Activated CD4-positive, alpha-beta T cell treated with anti-CD3 and anti-CD28 coated beads, Interleukin-2, amount 10 ng/mL, durations not matched to agents 24 days and 14 days (primary cell): ENCODE results near the gene PRKAR1B. TPM values are rescaled to one million over a fixed set of nuclear protein-coding genes. Genes with fewer than 3 reads are reported as not detected.
"Not testable (repeated sequence)": the region's sequence is repeated elsewhere in the genome, so short reads cannot be mapped to it uniquely, and the experiment has no call there.

Experiments used
- DNase-seq: peaks from one replicate; pipeline ENCODE4 v3.0.0; 2022
- H3K27ac Mint-ChIP-seq: one replicate; pipeline ENCODE4 v1.8.0; 2022; ENCODE audit warnings: mild to moderate bottlenecking, mixed read lengths
- H3K27me3 Mint-ChIP-seq: one replicate; pipeline ENCODE4 v1.8.0; 2022; ENCODE audit warnings: mixed read lengths
- H3K36me3 Mint-ChIP-seq: one replicate; pipeline ENCODE4 v1.8.0; 2022; ENCODE audit warnings: low read depth, mild to moderate bottlenecking, mixed read lengths
- H3K4me1 Mint-ChIP-seq: one replicate; pipeline ENCODE4 v1.8.0; 2021; ENCODE audit warnings: mixed read lengths
- H3K4me3 Mint-ChIP-seq: one replicate; pipeline ENCODE4 v1.8.0; 2022; ENCODE audit warnings: mild to moderate bottlenecking, moderate library complexity, mixed read lengths
- H3K9me3 Mint-ChIP-seq: one replicate; pipeline ENCODE4 v1.8.0; 2021; ENCODE audit warnings: mixed read lengths
- intact Hi-C: fragments of 100-400 bp; cut with micrococcal nuclease; formaldehyde crosslinking; loops from one replicate; pipeline ENCODE4 v1.15.1; 2023
- total RNA-seq: library from RNA; stranded (reverse); gene quantifications from 2 replicates; pipeline ENCODE4 v1.2.3, GENCODE V29; 2022

Gene PRKAR1B
- total RNA-seq, 1 donor from 2014 or later: 47.0 TPM

DNA sequence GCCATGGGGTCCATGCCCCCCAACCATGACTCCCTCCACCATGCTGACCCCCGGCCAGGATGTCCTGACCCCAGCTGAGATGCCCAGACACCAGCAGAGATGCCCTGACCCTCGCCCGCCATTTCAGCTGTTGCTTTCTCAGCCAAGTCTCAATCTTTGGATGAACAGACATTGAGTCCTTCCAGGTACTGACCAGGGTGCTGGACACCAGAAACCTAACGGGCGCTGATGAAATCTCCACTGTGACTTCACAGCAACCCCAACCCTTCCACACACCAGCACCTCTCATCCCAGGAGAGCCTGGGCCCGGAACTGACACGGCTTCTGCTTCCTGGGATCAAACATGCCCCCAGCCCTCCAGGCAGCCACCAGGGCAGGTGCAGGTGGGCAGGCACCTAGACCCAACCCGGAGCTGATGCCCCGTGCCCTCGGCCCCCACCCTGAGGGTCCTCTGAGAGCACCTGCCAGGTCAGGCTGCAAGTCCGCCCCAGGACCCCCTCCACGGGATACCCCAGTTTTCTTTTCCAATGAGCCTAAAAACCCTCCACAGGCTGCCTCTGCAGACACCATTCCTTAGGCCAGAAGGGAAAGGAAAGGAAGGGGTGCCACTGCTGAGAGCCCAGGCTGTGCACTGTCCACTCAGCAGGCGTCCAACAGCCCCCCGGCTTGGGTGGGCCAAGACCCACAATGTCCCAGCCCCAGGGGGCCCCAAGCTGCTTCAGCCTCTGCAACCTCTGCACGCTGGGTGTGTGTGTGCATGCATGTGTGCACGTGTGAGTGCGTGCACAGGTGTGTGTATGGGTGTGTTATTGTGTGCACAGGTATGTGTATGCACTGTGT lies 164.1 kb downstream of the PRKAR1B start:
- DNase-seq: no peak
- Mint-ChIP-seq H3K9me3 (no peaks in the 10 kb centered on the region), H3K27me3 (no peaks in the 10 kb centered on the region), H3K4me1 (peaks cover 2% of the 10 kb centered on the region), H3K36me3 (peaks cover 7% of the 10 kb centered on the region), H3K4me3 (no peak overlapping the region), H3K27ac (no peak overlapping the region)
- intact Hi-C loops: no loop called here

DNA sequence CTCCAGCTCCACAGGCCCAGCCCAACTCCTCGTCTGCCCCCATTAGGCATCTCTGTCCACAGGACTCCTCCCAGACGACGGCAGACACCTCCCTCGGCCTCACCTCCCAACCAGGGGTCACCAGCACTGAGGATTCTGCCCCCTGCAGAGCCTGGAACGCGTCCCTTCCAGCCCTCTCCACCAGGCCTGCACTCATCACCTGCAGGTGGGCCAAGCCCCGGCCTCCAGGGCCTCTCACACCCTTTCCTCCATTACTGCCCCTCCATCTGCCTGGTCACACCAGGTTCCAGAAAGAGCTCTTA lies 164.8 kb downstream of the PRKAR1B start:
- intact Hi-C loops: no loop called here
- peaks cover 2% of the 10 kb centered on the region for H3K4me1 Mint-ChIP-seq
- no peaks in the 10 kb centered on the region for H3K9me3 Mint-ChIP-seq
- H3K27me3 Mint-ChIP-seq: no peaks in the 10 kb centered on the region
- H3K36me3 Mint-ChIP-seq: peaks cover 7% of the 10 kb centered on the region
- H3K4me3 Mint-ChIP-seq: no peak overlapping the region
- no peak overlapping the region for H3K27ac Mint-ChIP-seq
- DNase-seq: no peak

DNA sequence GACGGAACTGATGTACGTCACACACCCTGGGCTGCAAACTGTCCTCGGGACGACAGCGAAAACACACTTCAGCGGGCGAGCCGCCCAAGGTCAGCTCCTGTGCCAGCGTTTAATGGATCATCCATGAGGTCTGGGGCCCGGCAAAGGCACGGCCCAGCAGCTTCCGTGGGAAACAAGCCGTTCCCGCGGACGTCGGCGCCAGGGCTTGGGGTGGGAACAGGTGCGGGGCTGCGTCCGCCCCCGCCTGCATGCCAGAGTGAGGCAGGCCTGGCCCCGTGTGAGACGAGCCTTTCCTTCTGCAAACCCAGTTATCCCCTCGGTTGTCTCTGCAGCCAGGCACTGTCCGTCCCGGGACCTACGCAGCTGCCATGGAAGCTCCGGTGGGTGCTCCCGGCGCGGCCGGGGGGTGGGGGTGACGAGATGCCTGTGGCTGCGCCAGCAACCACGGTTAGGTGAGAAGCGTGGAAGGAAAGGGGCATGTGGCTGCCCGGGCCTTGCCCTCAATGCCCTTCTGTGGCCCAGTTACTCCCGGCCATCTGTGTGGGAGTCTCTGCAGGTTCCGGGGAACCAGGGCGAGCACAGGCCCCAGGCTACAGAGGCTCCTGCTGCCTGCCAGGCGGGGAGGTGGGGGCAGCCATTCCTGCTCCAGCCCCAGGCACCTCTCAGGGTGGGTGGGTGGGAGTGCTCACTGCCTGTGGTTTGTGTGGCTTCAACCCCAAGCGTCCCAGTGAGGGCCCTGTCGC lies 165.3 kb downstream of the PRKAR1B start:
- H3K36me3 Mint-ChIP-seq: peaks cover 7% of the 10 kb centered on the region
- no peaks in the 10 kb centered on the region for H3K9me3 Mint-ChIP-seq
- H3K4me1 Mint-ChIP-seq: peaks cover 2% of the 10 kb centered on the region
- intact Hi-C loops: no loop called here
- no peak for DNase-seq
- no peak overlapping the region for H3K27ac Mint-ChIP-seq
- no peaks in the 10 kb centered on the region for H3K27me3 Mint-ChIP-seq
- no peak overlapping the region for H3K4me3 Mint-ChIP-seq

DNA sequence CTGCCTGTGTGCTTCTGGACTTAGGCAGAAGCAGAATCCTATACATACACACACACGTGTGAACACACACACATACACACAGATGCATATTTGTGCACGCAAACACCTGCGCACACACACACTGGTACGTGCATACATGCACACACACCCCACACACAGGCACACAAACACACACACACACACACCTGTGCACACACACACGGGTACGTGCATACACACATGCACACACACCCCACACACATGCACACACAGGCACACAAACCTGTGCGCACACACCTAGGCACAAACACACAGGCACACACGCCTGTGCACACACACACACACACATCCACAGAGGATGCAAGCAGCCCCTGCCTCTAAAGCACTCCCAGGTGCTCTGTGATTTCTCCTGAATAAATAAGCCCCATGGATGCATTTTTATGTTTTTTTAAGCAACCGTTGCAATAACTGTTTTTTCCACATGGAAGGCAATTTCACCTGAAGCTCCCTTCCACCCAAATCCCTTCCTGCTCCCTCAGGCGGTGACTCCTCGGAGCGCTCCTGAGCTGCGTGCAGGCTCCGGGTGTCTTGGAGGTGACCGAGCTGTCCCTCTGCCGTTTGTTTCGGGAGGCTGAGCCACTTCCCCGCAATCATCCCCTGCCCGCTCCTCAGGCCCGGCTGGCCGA lies 166.0 kb downstream of the PRKAR1B start:
- Mint-ChIP-seq H3K4me1 (peaks cover 2% of the 10 kb centered on the region), H3K36me3 (peaks cover 7% of the 10 kb centered on the region), H3K27ac (no peak overlapping the region), H3K27me3 (no peaks in the 10 kb centered on the region), H3K4me3 (no peak overlapping the region), H3K9me3 (no peaks in the 10 kb centered on the region)
- no peak for DNase-seq
- intact Hi-C loops: no loop called here

DNA sequence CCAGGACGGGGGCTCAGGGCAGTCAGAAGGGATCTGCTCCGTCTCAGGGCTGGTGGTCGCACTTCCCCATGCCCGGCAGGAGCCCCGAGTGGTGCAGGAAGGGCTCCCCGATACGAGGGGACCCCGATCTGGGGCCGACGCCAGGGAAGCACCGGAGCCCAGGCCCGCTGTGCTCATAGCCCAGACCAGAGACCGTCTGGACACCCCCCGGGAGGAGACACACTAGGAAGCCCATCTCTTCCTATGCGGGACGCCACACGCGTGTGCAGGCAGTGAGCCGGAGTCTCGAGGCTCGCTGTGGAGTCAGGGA lies 167.7 kb downstream of the PRKAR1B start:
- DNase-seq: no peak
- no peak overlapping the region for H3K4me3 Mint-ChIP-seq
- H3K27me3 Mint-ChIP-seq: no peaks in the 10 kb centered on the region

DNA sequence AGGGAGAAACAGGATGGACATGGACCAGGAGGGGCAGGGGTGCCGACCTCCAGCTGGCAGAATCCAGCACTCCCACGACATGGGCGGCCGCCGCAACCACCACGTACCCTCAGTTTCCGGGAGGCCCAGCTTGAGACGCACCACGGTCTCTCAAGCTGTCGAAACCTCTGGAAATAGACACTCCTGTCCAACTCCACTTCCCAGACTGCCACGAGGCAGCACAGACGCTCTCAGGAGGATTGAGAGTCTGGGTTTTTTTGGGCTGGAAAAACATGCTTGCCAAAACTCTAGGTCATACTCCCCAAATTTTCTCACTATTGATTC lies 169.6 kb downstream of the PRKAR1B start:
- peaks cover 5% of the 10 kb centered on the region for H3K36me3 Mint-ChIP-seq
- intact Hi-C loops: no loop called here
- peaks cover 2% of the 10 kb centered on the region for H3K4me1 Mint-ChIP-seq
- no peak for DNase-seq
- no peaks in the 10 kb centered on the region for H3K27me3 Mint-ChIP-seq
- H3K27ac Mint-ChIP-seq: no peak overlapping the region
- H3K9me3 Mint-ChIP-seq: no peaks in the 10 kb centered on the region
- no peak overlapping the region for H3K4me3 Mint-ChIP-seq

More for the DNA sequence above, 167.7 kb downstream of the PRKAR1B start:
- Mint-ChIP-seq H3K27ac (no peak overlapping the region), H3K4me1 (peaks cover 2% of the 10 kb centered on the region), H3K9me3 (no peaks in the 10 kb centered on the region), H3K36me3 (peaks cover 7% of the 10 kb centered on the region)
- intact Hi-C loops: no loop called here

DNA sequence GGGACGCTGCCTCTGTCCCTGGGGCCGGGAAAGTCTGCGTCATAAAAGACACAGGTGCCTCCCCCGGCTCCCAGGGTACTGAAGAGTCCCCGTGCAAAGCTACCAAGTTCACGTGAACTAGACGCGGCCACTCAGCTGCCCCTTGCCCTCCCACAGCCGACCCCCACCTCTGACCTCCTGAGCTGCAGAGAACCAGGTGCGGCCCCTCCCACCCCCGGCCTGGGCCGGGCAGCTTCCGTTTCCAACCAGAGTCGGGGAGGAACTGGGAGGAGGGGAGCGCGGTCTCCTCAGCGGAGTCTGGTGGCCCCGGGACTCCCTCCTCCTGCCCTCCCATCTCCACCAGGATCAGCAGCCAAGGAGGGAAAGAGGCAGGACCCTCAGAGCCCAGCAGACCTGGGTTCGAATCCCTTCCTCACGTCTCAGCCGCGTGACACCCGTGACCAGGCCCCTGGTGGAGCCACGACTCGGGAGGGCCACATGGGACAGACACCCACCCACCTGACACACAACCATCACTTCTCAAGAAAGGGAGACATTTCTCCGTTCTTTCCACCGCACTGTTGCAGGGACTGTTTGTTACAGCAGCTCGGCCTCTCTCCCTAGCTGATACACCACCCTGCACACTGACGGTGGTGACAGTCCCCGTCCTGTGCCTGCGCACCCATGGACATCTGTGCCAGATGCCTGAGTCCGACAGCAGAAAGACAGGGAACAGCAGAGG lies 170.1 kb downstream of the PRKAR1B start:
- Mint-ChIP-seq H3K4me1 (peaks cover 2% of the 10 kb centered on the region), H3K27me3 (no peaks in the 10 kb centered on the region), H3K9me3 (no peaks in the 10 kb centered on the region), H3K4me3 (no peak overlapping the region), H3K36me3 (peaks cover 5% of the 10 kb centered on the region), H3K27ac (no peak overlapping the region)
- DNase-seq: no peak
- intact Hi-C loops: no loop called here

DNA sequence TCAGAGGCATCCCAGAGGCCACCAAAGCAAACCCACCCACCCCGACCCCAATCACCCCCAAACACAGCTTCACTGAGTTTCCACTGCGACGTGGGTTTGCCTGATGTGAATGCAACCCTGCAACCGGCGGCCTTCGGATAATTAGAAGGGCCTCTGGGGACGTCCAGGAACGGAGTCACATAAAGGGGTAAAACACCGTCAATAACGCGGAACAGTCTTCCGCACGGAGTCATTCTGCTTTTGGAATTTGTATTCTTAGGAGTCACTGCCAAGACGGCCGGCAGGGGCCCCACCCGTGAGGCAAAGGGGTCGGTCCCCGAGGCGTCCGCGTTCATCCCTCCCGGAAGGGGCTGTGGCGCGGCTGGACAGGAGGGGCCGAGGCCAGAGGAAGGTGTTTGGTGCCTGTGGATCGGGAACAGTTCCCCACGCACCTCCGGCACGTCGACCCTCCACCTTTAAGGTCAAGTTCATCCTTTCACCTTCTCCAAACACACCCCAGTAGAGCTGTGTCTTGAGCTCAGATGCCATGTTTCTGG lies 170.7 kb downstream of the PRKAR1B start:
- Mint-ChIP-seq H3K27ac (no peak overlapping the region), H3K4me1 (peaks cover 2% of the 10 kb centered on the region), H3K27me3 (no peaks in the 10 kb centered on the region), H3K9me3 (no peaks in the 10 kb centered on the region), H3K36me3 (peaks cover 5% of the 10 kb centered on the region), H3K4me3 (no peak overlapping the region)
- intact Hi-C loops: no loop called here
- no peak for DNase-seq

DNA sequence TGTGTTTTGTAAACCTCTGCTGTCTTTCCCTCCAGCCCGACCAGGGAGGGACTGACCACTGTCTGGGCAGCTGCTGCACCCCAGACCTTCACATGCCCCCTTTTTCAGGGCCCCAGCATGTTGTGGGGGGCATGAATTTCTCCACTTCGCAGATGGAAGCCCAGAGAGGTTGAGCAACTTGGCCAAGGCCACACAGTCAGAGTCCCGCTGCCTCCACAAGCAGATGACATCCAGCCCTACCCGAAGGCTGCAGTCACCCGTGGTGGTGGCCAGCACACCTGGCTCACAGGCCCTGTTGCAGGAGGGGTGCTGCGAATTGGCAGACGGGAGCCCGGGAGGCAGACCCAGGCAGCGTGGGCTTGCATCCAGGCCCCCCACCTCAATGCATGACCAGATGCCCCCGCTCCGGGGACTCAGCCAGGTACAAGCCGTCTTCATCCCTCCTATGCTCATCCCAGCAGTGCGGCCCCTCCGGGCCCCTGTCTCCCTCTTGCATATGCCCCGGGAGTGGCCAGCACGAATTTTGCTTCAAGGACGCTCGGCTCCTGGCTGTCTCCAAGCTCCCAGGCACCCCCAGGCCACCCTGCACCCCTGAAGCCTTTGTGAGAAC lies 171.4 kb downstream of the PRKAR1B start:
- Mint-ChIP-seq H3K4me1 (no peaks in the 10 kb centered on the region), H3K27me3 (no peaks in the 10 kb centered on the region), H3K27ac (no peak overlapping the region), H3K36me3 (no peaks in the 10 kb centered on the region), H3K9me3 (no peaks in the 10 kb centered on the region), H3K4me3 (no peak overlapping the region)
- intact Hi-C loops: no loop called here
- DNase-seq: no peak

DNA sequence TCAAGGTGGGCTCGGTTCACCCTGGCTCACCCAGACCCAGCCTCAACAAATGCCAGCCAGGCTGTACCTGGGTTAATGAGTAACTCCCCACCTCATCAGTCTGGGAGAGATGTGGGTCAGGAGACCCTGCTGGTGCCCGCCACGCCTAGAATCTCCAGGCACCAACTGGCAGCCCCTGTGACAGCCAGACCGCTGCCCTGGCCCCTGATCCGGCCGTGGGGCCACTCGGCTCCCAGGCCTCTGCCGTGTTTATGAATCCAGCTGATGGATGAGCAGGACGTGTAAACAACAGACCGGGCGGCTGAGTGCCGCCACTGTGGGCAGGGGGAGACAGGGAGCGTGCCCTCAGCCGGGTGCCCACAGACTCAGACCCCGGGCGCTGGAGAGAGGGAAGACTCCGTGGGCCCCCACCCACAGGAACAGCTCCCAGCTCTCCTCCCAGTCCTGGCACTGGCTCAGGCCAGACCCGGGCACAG lies 173.4 kb downstream of the PRKAR1B start:
- DNase-seq: no peak
- H3K9me3 Mint-ChIP-seq: no peaks in the 10 kb centered on the region
- no peak overlapping the region for H3K27ac Mint-ChIP-seq
- H3K27me3 Mint-ChIP-seq: no peaks in the 10 kb centered on the region
- peaks cover 4% of the 10 kb centered on the region for H3K36me3 Mint-ChIP-seq
- intact Hi-C loops: no loop called here
- H3K4me3 Mint-ChIP-seq: no peak overlapping the region
- H3K4me1 Mint-ChIP-seq: no peaks in the 10 kb centered on the region

DNA sequence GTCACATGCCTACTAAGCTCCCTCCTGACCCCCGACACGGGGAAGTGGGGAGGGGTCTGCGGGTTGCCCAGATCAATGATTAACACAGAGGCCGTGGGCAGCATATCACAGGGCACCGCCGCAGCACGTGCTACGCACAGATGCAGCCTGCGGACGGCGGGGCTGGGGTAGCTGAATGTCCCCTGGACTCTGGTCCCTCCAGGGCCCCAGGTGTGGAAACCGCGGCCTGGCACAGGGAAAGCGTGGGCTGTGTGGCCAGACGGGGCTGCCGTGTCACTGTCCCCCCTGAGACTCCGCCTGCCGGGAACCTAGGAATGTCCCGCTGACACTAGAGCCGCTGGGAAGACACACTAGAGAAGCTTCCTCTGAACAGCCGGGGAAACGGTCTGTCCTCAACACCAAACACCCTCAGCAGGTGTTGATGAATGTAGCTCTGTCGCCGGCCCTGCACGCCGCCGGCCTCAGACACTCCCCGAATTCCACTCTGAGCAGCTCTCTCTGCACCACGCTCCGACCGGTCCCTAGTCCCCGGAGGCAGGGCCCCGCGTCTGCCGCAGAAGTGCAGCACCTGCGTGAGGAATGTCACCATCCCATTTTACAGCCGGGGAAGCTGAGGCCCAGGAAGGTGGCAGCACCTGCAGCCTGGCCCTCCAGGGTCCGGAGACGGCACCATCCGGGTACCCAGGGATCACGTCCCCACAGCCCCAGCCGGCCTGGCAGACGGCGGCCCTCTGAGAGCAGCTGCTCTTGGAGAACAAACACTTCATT lies 174.0 kb downstream of the PRKAR1B start:
- no peaks in the 10 kb centered on the region for H3K4me1 Mint-ChIP-seq
- no peaks in the 10 kb centered on the region for H3K9me3 Mint-ChIP-seq
- intact Hi-C loops: no loop called here
- no peak for DNase-seq
- no peaks in the 10 kb centered on the region for H3K27me3 Mint-ChIP-seq
- no peak overlapping the region for H3K27ac Mint-ChIP-seq
- peaks cover 5% of the 10 kb centered on the region for H3K36me3 Mint-ChIP-seq
- no peak overlapping the region for H3K4me3 Mint-ChIP-seq

DNA sequence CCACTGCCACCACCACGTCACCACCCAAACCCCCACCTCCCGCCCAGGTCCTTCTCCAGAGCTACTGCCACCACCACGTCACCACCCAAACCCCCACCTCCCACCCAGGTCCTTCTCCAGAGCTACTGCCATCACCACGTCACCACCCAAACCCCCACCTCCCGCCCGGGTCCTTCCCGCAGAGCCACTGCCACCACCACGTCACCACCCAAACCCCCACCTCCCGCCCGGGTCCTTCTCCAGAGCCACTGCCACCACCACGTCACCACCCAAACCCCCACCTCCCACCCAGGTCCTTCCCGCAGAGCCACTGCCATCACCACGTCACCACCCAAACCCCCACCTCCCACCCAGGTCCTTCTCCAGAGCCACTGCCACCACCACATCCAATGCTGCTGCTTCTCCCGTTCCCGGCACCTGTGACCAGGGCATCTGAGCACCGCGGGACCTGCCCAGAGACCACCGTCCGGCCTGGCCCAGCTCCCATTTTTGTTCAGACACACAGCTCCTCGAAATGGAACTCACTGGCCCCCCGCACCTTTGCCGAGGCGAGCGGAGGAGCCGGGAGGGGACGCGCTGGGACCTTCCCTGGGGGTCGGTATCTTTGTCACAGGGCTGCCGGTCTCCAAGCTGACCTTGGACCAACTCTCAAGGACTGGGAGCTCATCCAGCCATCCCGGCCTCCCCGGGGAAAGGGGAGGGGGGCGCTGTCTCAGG lies 174.8 kb downstream of the PRKAR1B start:
- H3K27ac Mint-ChIP-seq, intact Hi-C loops, H3K4me3 Mint-ChIP-seq, H3K27me3 Mint-ChIP-seq, H3K9me3 Mint-ChIP-seq, H3K36me3 Mint-ChIP-seq, DNase-seq, H3K4me1 Mint-ChIP-seq: not testable (repeated sequence)
